HL-60 (cell line): ENCODE results near the gene NCEH1.

Experiments used
- CTCF ChIP-seq: IDR thresholded peaks from one replicate; pipeline ENCODE4 v1.5.1; 2011; ENCODE audit warnings: low read length, control low read depth, inconsistent platforms; ENCODE audit not compliant: insufficient read depth
- REST ChIP-seq: IDR thresholded peaks from 2 replicates; pipeline ENCODE4 v1.6.1; 2012; ENCODE audit warnings: low read depth; ENCODE audit not compliant: insufficient replicate concordance

GRCh38 chr3:172692751-172693338 is 18.0 kb downstream of the NCEH1 start:
- no peak for TF ChIP-seq REST
- TF ChIP-seq CTCF, result no peak
